ENCODE results near the gene PLET1.

DNA sequence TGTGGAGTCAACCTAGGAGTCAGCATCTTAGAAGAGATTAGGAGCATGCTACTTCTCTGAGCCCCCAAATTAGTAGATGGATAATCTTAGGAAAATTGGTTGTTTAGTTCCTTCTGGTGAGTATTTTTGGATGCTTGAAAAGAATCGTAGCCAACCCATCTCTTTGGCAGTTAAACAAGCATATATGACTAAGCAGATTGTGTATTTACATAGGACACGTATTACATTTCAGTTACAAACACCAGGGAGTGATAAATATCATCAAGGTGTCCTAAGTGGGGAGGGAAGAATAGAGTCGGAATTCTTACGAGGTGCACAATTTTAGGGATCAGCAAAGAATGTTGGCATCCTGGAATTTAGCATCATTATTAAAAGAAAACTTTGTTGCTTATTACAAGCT is 13.5 kb downstream of the PLET1 start:
- TF ChIP-seq, protein P1, sequence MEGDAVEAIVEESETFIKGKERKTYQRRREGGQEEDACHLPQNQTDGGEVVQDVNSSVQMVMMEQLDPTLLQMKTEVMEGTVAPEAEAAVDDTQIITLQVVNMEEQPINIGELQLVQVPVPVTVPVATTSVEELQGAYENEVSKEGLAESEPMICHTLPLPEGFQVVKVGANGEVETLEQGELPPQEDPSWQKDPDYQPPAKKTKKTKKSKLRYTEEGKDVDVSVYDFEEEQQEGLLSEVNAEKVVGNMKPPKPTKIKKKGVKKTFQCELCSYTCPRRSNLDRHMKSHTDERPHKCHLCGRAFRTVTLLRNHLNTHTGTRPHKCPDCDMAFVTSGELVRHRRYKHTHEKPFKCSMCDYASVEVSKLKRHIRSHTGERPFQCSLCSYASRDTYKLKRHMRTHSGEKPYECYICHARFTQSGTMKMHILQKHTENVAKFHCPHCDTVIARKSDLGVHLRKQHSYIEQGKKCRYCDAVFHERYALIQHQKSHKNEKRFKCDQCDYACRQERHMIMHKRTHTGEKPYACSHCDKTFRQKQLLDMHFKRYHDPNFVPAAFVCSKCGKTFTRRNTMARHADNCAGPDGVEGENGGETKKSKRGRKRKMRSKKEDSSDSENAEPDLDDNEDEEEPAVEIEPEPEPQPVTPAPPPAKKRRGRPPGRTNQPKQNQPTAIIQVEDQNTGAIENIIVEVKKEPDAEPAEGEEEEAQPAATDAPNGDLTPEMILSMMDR (IDR thresholded peaks at IDR 0.05 in 8 of 11, conservative IDR thresholded peaks at IDR 0.05 in 3 of 11): no peak
- no peak for TF ChIP-seq POLR2A (IDR thresholded peaks at IDR 0.05)
